Neural crest cell (in vitro differentiated cells): ENCODE data around the gene APMAP. TPM values are rescaled to one million over a fixed set of nuclear protein-coding genes. Genes with fewer than 3 reads are reported as not detected.
A peak's percentile ranks its signal among the peaks of the same experiment; 100 is the strongest.

Source experiments
- DNase-seq: peaks from one replicate; pipeline ENCODE4 v3.0.0; 2021; ENCODE audit warnings: low read depth, mixed read lengths, low spot score
- H3K27ac Mint-ChIP-seq: one replicate; pipeline ENCODE4 v1.8.0; 2021; ENCODE audit warnings: mild to moderate bottlenecking, mixed read lengths; ENCODE audit not compliant: unreplicated experiment
- H3K27me3 Mint-ChIP-seq: 2 replicates; pipeline ENCODE4 v1.8.0; 2021; ENCODE audit warnings: low read depth, mild to moderate bottlenecking, mixed read lengths
- H3K36me3 Mint-ChIP-seq: 2 replicates; pipeline ENCODE4 v1.8.0; 2021; ENCODE audit warnings: low read depth, mild to moderate bottlenecking, mixed read lengths
- H3K4me1 Mint-ChIP-seq: 2 replicates; pipeline ENCODE4 v1.8.0; 2021; ENCODE audit warnings: mixed read lengths
- H3K4me3 Mint-ChIP-seq: one replicate; pipeline ENCODE4 v1.8.0; 2021; ENCODE audit warnings: mild to moderate bottlenecking, mixed read lengths
- H3K9me3 Mint-ChIP-seq: 2 replicates; pipeline ENCODE4 v1.8.0; 2021; ENCODE audit warnings: mixed read lengths
- CTCF ChIP-seq: fragments of 200-600 bp; sonication (generic); conservative IDR thresholded peaks from 2 replicates; pipeline ENCODE4 v1.5.0; 2021; ENCODE audit warnings: antibody characterized with exemption, mild to moderate bottlenecking
- total RNA-seq: library from RNA; stranded (reverse); gene quantifications from 2 replicates; pipeline ENCODE4 v1.2.1, GENCODE V29; 2021

APMAP gene
- total RNA-seq, 1 donor from 2014 or later = 88.6 TPM

- TF ChIP-seq CTCF = no peak
- peaks cover 2% of the 10 kb centered on the region for H3K4me1 Mint-ChIP-seq
- peaks cover 29% of the 10 kb centered on the region for H3K36me3 Mint-ChIP-seq
- no peak overlapping the region for H3K27ac Mint-ChIP-seq
- DNase-seq = no peak
- peak overlapping the region; percentile 29 for H3K4me3 Mint-ChIP-seq
- peaks cover 1% of the 10 kb centered on the region for H3K9me3 Mint-ChIP-seq
- H3K27me3 Mint-ChIP-seq = no peaks in the 10 kb centered on the region
These were observed 7.5 kb downstream of the APMAP start for GRCh38 chr20:24984961-24985640.

GRCh38 chr20:24983896-24984295 lies 8.7 kb downstream of the APMAP start:
- H3K27ac Mint-ChIP-seq = peak overlapping the region; percentile 12
- DNase-seq = no peak

GRCh38 chr20:24981790-24982189 lies 10.8 kb downstream of the APMAP start:
- peaks cover 59% of the 10 kb centered on the region for H3K36me3 Mint-ChIP-seq
- H3K9me3 Mint-ChIP-seq = peaks cover 8% of the 10 kb centered on the region
- H3K27me3 Mint-ChIP-seq = no peaks in the 10 kb centered on the region
- H3K4me3 Mint-ChIP-seq = no peak overlapping the region
- no peak for TF ChIP-seq CTCF
- H3K4me1 Mint-ChIP-seq = no peaks in the 10 kb centered on the region
- no peak for DNase-seq
- H3K27ac Mint-ChIP-seq = no peak overlapping the region

More at GRCh38 chr20:24983896-24984295, 8.7 kb downstream of the APMAP start:
- Mint-ChIP-seq H3K4me1 (no peaks in the 10 kb centered on the region), H3K4me3 (no peak overlapping the region), H3K9me3 (peaks cover 6% of the 10 kb centered on the region), H3K27me3 (no peaks in the 10 kb centered on the region), H3K36me3 (peaks cover 41% of the 10 kb centered on the region)
- TF ChIP-seq CTCF = no peak

GRCh38 chr20:24981282-24981681 lies 11.3 kb downstream of the APMAP start:
- H3K4me1 Mint-ChIP-seq = no peaks in the 10 kb centered on the region
- DNase-seq = no peak
- H3K27ac Mint-ChIP-seq = no peak overlapping the region
- H3K4me3 Mint-ChIP-seq = no peak overlapping the region
- peaks cover 64% of the 10 kb centered on the region for H3K36me3 Mint-ChIP-seq
- no peaks in the 10 kb centered on the region for H3K27me3 Mint-ChIP-seq
- no peak for TF ChIP-seq CTCF
- peaks cover 13% of the 10 kb centered on the region for H3K9me3 Mint-ChIP-seq

- Mint-ChIP-seq H3K4me1 (no peaks in the 10 kb centered on the region), H3K27ac (no peak overlapping the region), H3K4me3 (no peak overlapping the region), H3K27me3 (no peaks in the 10 kb centered on the region), H3K9me3 (peaks cover 20% of the 10 kb centered on the region), H3K36me3 (peaks cover 72% of the 10 kb centered on the region)
- TF ChIP-seq CTCF = no peak
- no peak for DNase-seq
These were observed 12.1 kb downstream of the APMAP start for GRCh38 chr20:24980291-24981053.
